D721Med (cell line): Measurements from ENCODE around the gene GARIN5B.

ENCODE experiments used
- DNase-seq: peaks from one replicate; pipeline ENCODE4 v3.0.0; 2011; ENCODE audit warnings: low spot score; ENCODE audit not compliant: insufficient read length
- FAIRE-seq: peaks from 2 replicates; lab custom pipeline; 2011; peaks lifted over from hg19 to GRCh38; lab: Jason Lieb, UNC
- TF ChIP-seq, protein P1 (sequence below): IDR thresholded peaks from 2 replicates; pipeline ENCODE4 v1.5.1; 2012; ENCODE audit warnings: mild to moderate bottlenecking, control low read depth; ENCODE audit not compliant: insufficient read depth; ENCODE audit errors: missing control alignments

The GARIN5B gene

GRCh38 chr19:55387736-55388497, 24.9 kb upstream of the GARIN5B start:
- TF ChIP-seq, protein P1, sequence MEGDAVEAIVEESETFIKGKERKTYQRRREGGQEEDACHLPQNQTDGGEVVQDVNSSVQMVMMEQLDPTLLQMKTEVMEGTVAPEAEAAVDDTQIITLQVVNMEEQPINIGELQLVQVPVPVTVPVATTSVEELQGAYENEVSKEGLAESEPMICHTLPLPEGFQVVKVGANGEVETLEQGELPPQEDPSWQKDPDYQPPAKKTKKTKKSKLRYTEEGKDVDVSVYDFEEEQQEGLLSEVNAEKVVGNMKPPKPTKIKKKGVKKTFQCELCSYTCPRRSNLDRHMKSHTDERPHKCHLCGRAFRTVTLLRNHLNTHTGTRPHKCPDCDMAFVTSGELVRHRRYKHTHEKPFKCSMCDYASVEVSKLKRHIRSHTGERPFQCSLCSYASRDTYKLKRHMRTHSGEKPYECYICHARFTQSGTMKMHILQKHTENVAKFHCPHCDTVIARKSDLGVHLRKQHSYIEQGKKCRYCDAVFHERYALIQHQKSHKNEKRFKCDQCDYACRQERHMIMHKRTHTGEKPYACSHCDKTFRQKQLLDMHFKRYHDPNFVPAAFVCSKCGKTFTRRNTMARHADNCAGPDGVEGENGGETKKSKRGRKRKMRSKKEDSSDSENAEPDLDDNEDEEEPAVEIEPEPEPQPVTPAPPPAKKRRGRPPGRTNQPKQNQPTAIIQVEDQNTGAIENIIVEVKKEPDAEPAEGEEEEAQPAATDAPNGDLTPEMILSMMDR = no peak
- no peak for DNase-seq
- no peak for FAIRE-seq

DNA sequence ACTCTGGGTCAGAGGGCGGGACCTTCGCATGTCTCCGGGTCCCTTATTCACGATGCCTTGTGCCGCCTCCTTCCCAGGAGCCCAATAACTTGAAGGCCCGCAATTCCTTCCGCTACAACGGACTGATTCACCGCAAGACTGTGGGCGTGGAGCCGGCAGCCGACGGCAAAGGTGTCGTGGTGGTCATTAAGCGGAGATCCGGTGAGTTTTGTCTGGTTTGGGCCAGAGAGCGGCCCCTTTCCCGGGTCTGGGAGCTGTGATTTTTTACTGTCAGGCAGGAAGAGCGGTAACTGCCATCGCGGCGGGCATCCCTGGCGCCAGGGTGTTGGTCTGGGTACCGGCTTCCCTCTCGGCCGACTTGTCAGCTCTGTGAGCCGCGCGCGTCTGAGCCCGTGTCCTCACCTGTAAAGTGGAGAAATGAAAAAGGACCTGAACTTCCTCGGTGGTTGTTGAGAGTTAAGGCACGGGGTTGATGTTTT, 23.5 kb upstream of the GARIN5B start:
- TF ChIP-seq, protein P1 = no peak
- DNase-seq = no peak
- no peak for FAIRE-seq

GRCh38 chr19:55385724-55386492, 22.8 kb upstream of the GARIN5B start, which contains the start of gene RPL28:
RPL28 (plus strand) TSS chr19:55385932; CDS start chr19:55386358, 426 bp downstream.
- TF ChIP-seq, protein P1 = no peak
- FAIRE-seq (no peak), DNase-seq (peak; percentile 81)

GRCh38 chr19:55384920-55385723, 22.1 kb upstream of the GARIN5B start:
- FAIRE-seq = no peak
- no peak for DNase-seq
- TF ChIP-seq, protein P1 = no peak

GRCh38 chr19:55384131-55384919, 21.3 kb upstream of the GARIN5B start, which contains the start of gene TMEM238:
TMEM238 (minus strand) TSS chr19:55384292; CDS start chr19:55384259, 33 bp downstream.
- no peak for FAIRE-seq
- DNase-seq = no peak
- TF ChIP-seq, protein P1 = no peak

DNA sequence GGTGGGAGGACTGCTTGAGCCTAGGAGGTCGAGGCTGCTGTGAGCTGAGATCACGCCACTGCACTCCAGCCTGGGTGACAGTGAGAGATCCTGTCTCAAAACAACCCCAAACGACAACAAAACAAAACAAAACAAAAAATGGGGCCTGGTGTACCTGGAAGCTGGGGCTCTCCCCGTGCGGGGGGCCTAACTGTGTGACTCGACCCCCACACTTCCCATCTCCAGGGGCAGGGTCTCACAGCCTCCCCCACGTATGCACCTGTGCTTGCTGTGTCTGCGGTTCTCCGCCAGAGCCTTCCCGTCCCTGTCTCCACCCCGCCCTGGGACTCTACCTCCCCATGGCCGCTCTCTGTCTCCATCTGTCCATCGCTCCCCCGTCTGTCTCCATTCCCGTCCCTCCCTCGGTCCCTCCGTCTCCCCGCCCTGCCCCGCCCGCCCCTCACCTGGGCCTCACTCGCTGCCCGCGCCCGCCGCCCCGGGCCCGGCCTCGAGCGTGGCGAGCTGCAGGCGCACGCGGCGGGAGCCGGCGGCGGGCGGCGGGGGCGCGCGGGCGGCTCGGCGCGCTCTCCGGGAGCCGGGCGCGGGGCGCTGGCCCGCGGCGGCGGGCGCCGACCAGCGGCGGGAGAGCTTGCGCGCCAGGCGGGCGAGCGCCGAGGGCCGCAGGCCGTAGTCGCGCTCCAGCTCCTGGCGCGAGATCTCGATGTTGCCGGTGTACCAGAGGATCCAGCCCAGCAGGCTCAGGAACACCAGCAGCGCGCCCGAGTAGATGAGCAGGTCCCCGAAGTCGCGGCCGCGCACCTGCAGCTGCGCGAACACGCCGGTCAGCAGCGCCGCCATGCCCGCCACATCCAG, 20.4 kb upstream of the GARIN5B start:
- FAIRE-seq (no peak), DNase-seq (no peak)
- TF ChIP-seq, protein P1 = no peak
